Thyroid gland (tissue), 4 donors: ENCODE data around the gene TNN.

Source experiments
- POLR2A ChIP-seq, 2 donors: fragments of 450-650 bp; IDR thresholded peaks; one replicate each; pipeline ENCODE4 v1.6.1; 2017; ENCODE audit warnings: antibody characterized with exemption in 2 of 2, mild to moderate bottlenecking in 2 of 2, moderate library complexity in 1 of 2
- TF ChIP-seq, protein P1 (sequence below), 6 experiments: fragments of 200-600 bp in 3 of 6; fragments of 450-650 bp in 3 of 6; sonication (generic) in 3 of 6; IDR thresholded peaks; one replicate each; pipeline ENCODE4 v1.5.1; 2016 to 2019; ENCODE audit warnings: antibody characterized with exemption in 6 of 6, mild to moderate bottlenecking in 2 of 6, inconsistent platforms in 1 of 6, moderate library complexity in 1 of 6

DNA sequence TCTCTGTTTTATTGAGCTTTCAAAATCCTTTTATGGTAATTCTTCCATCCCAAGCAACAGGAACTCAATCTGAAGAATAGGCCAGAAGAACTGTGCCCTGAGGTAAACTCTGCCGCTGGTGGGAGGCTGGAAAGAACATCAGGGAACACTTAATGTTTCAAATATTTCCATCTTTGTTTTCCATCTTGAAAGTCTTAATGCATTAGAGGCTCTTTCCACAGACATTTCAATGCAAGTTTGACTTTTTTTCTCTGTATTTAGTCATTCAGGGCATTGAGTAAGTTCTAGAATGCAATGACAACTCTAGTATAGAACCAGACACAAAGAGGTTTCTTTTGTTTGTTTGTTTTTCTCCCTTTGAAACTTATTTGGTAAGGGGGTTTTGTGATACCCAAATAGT is 63.5 kb downstream of the TNN start:
- no peak for TF ChIP-seq POLR2A (IDR thresholded peaks at IDR 0.05)
- TF ChIP-seq, protein P1, sequence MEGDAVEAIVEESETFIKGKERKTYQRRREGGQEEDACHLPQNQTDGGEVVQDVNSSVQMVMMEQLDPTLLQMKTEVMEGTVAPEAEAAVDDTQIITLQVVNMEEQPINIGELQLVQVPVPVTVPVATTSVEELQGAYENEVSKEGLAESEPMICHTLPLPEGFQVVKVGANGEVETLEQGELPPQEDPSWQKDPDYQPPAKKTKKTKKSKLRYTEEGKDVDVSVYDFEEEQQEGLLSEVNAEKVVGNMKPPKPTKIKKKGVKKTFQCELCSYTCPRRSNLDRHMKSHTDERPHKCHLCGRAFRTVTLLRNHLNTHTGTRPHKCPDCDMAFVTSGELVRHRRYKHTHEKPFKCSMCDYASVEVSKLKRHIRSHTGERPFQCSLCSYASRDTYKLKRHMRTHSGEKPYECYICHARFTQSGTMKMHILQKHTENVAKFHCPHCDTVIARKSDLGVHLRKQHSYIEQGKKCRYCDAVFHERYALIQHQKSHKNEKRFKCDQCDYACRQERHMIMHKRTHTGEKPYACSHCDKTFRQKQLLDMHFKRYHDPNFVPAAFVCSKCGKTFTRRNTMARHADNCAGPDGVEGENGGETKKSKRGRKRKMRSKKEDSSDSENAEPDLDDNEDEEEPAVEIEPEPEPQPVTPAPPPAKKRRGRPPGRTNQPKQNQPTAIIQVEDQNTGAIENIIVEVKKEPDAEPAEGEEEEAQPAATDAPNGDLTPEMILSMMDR (IDR thresholded peaks at IDR 0.05) = no peak
